ENCODE measurements around the gene PLEKHA7.

DNA sequence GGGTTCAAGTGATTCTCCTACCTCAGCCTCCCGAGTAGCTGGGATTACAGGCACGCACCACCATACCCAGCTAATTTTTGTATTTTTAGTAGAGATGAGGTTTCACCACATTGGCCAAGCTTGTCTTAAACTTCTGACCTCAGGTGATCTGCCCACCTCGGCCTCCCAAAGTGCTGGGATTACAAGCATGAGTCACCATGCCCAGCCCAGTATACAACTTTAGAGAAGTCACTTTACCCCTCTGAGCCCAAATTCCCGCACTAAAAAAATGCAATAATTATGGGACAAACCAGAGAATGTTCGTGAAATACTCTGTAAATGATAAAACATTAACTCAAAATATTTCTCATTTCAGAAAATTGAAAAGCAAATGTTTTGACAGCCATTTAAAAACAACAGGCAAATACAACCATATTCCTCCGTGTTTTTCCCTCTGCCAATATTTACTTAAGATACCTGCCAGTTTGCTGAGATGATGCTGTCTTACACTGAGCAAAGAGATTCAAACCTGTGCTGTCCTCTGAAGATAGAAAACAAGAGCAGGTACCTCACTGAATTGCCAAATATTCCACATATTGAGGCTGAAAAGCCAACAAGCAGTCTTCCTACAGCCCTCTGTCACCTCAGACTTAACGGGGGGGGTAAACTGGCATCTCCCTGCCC, 9.6 kb downstream of the PLEKHA7 start:
- TF ChIP-seq, protein P1, sequence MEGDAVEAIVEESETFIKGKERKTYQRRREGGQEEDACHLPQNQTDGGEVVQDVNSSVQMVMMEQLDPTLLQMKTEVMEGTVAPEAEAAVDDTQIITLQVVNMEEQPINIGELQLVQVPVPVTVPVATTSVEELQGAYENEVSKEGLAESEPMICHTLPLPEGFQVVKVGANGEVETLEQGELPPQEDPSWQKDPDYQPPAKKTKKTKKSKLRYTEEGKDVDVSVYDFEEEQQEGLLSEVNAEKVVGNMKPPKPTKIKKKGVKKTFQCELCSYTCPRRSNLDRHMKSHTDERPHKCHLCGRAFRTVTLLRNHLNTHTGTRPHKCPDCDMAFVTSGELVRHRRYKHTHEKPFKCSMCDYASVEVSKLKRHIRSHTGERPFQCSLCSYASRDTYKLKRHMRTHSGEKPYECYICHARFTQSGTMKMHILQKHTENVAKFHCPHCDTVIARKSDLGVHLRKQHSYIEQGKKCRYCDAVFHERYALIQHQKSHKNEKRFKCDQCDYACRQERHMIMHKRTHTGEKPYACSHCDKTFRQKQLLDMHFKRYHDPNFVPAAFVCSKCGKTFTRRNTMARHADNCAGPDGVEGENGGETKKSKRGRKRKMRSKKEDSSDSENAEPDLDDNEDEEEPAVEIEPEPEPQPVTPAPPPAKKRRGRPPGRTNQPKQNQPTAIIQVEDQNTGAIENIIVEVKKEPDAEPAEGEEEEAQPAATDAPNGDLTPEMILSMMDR (conservative IDR thresholded peaks at IDR 0.05; ENCODE audit: low read depth, low read length), result no peak
- no peak for TF ChIP-seq EZH2phosphoT487 (IDR thresholded peaks at IDR 0.05; ENCODE audit: borderline replicate concordance, low read length)

All from PC-3 (cell line).